Middle frontal gyrus (tissue), 1 donor: ENCODE data around the gene DNM1.

Experiments
- DNase-seq: peaks from one replicate; pipeline ENCODE4 v3.0.0-alpha.2; 2015; ENCODE audit warnings: low spot score; ENCODE audit errors: extremely low spot score

Gene DNM1

DNA sequence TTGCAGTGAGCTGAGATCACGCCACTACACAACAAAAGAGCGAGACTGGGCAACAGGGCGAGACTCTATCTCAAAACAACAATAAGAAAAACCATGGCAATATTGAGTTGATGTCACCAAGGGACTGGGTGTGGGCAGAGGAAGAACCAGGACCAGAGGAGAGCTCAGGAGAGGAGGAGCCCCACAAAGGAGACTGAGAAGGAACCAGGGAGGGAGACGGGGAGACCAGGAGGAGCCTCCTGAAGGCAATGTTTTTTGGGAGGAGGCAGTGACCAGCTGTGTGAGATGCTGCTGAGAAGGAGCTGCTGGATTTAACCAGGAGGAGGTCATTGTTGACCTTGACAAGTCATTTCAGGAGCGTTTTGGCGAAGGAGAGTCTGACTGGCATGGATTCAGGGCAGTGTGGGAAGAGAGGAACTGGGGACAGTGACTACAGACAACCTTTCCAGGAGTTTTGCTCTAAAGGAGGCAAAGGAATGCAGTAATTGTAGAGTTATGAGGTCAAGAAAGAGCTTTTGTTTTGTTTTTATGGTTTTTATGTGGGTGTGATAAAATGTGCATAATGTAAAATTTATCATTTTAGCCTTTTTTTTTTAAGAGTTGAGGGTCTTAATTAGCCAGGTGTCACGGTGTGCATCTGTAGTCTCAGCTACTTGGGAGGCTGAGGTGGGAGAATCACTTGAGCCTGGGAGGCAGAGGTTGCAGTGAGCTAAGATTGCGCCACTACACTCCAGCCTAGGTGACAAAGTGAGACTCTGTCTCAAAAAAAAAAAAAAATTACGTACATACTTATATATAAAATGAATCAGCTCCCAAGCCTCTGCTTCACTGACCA is 101.2 kb downstream of the DNM1 start:
- DNase-seq, result no peak
